Stomach (tissue), 9 donors: ENCODE data around the gene S1PR3. TPM values are rescaled to one million over a fixed set of nuclear protein-coding genes. Genes with fewer than 3 reads are reported as not detected.

Experiments used
- DNase-seq, 2 donors: peaks; one replicate each; pipeline versions ENCODE4 v3.0.0 to v3.0.0-alpha.2; 2013 to 2019
- H3K27ac ChIP-seq, 5 donors: fragments of 200-600 bp in 4 of 5; sonication (generic) in 4 of 5; one replicate each; pipeline ENCODE4 v1.5.1; 2013 to 2019; ENCODE audit warnings: mild to moderate bottlenecking in 1 of 5, moderate library complexity in 1 of 5
- H3K27me3 ChIP-seq, 3 donors: fragments of 200-600 bp; sonication (generic); one replicate each; pipeline ENCODE4 v1.5.1; 2017 to 2019; ENCODE audit warnings: mixed run types in 1 of 3
- H3K36me3 ChIP-seq, 4 donors: fragments of 200-600 bp; sonication (generic); 1 replicate in 3 of 4; 2 replicates in 1 of 4; pipeline ENCODE4 v1.5.1; 2016 to 2019
- H3K4me1 ChIP-seq, 4 donors: fragments of 200-600 bp; sonication (generic); one replicate each; pipeline ENCODE4 v1.5.1; 2016 to 2019
- H3K4me3 ChIP-seq, 4 donors: fragments of 200-600 bp; sonication (generic) in 3 of 4; one replicate each; pipeline ENCODE4 v1.5.1; 2016 to 2019; ENCODE audit warnings: mild to moderate bottlenecking in 1 of 4
- H3K9me3 ChIP-seq, 4 donors: fragments of 200-600 bp; sonication (generic); one replicate each; pipeline ENCODE4 v1.5.1; 2016 to 2019
- EP300 ChIP-seq: sonication (generic); formaldehyde crosslinking; IDR thresholded peaks from one replicate; pipeline ENCODE4 v1.6.1; 2017; ENCODE audit warnings: antibody characterized with exemption
- POLR2A ChIP-seq, 4 donors: fragments of 450-650 bp; IDR thresholded peaks; one replicate each; pipeline ENCODE4 v1.6.1; 2016; ENCODE audit warnings: antibody characterized with exemption in 4 of 4, control low read depth in 2 of 4, mild to moderate bottlenecking in 1 of 4, moderate library complexity in 1 of 4
- POLR2AphosphoS5 ChIP-seq, 3 donors: sonication (generic); formaldehyde crosslinking; IDR thresholded peaks; one replicate each; pipeline ENCODE4 v1.6.1; 2016; ENCODE audit warnings: antibody characterized with exemption in 3 of 3
- WGBS, 5 donors: extraction: QIAGEN DNeasy Blood & Tissue Kit in 3 of 5; methylation state at CpG; one replicate each; pipeline versions ENCODE4 v1.1.5 to v1.1.7; 2013 to 2018; 5-methylcytosine and 5-hydroxymethylcytosine counted together
- intact Hi-C: fragments of 100-400 bp; cut with DNase I; formaldehyde crosslinking; loops from one replicate; pipeline ENCODE4 v1.15.1; 2023; ENCODE audit warnings: low total_unique reads
- polyA plus RNA-seq, 3 donors: library from polyadenylated mRNA; stranded (reverse); fragments of 200-250 nt; gene quantifications; one replicate each; pipeline ENCODE4 v1.2.3, GENCODE V29; 2013
- total RNA-seq, 5 donors: library from RNA; depleted of rRNA; stranded (reverse); fragments of >200 nt; gene quantifications; one replicate each; pipeline versions ENCODE4 v1.1.0 to v1.2.3, GENCODE V29; 2014 to 2016
- TF ChIP-seq, protein P1 (sequence below), 7 experiments: fragments of 450-650 bp in 4 of 7; fragments of 200-600 bp in 3 of 7; sonication (generic) in 3 of 7; IDR thresholded peaks; one replicate each; pipeline ENCODE4 v1.5.1; 2016 to 2019; ENCODE audit warnings: antibody characterized with exemption in 7 of 7, control low read depth in 2 of 7, mild to moderate bottlenecking in 1 of 7
- donor health status: healthy with polysubstance abuse.
- donor health status: Bipolar disorder and iron deficiency.
- donor health status: healthy.

S1PR3 gene
- total and polyA plus RNA-seq, 8 donors = 1.2 to 12.5 (median 8.7) TPM

DNA sequence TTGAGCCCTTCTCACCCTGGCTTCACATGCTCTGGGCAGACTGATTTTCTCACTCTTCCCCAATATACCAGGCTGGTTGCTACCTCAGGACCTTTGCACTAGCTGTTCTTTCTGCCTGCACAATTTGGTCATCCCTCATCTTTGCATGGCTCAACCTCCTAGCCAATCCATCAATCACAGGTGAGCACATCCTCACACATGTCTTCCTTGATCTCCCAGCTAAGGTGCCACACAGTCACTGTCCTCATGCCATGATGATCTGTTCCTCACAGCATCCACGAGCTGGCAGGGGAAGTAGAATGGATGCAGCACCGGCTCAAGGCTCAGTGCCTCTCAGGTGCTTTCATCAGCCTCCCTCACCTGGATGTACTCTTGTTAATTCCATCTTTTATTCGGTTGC lies 30.6 kb upstream of the S1PR3 start:
- intact Hi-C loops = no loop called here
- Histone ChIP-seq H3K36me3 (no peaks in the 10 kb centered on the region), H3K27me3 (no peaks in the 10 kb centered on the region), H3K4me3 (no peak overlapping the region), H3K9me3 (no peaks in the 10 kb centered on the region), H3K27ac (no peak overlapping the region), H3K4me1 (no peaks in the 10 kb centered on the region)
- WGBS, 5 donors = 74 to 89% (median 84%) methylated on average over 3 of the region's 3 CpGs
- no peak for TF ChIP-seq POLR2AphosphoS5 (IDR thresholded peaks at IDR 0.05)
- TF ChIP-seq, protein P1, sequence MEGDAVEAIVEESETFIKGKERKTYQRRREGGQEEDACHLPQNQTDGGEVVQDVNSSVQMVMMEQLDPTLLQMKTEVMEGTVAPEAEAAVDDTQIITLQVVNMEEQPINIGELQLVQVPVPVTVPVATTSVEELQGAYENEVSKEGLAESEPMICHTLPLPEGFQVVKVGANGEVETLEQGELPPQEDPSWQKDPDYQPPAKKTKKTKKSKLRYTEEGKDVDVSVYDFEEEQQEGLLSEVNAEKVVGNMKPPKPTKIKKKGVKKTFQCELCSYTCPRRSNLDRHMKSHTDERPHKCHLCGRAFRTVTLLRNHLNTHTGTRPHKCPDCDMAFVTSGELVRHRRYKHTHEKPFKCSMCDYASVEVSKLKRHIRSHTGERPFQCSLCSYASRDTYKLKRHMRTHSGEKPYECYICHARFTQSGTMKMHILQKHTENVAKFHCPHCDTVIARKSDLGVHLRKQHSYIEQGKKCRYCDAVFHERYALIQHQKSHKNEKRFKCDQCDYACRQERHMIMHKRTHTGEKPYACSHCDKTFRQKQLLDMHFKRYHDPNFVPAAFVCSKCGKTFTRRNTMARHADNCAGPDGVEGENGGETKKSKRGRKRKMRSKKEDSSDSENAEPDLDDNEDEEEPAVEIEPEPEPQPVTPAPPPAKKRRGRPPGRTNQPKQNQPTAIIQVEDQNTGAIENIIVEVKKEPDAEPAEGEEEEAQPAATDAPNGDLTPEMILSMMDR (IDR thresholded peaks at IDR 0.05) = no peak
- DNase-seq = no peak

GRCh38 chr9:88965473-88965872 lies 25.8 kb upstream of the S1PR3 start:
- Histone ChIP-seq H3K4me3 (no peak overlapping the region), H3K9me3 (no peaks in the 10 kb centered on the region), H3K4me1 (no peaks in the 10 kb centered on the region), H3K27me3 (no peaks in the 10 kb centered on the region), H3K36me3 (no peaks in the 10 kb centered on the region), H3K27ac (no peak overlapping the region)
- intact Hi-C loops = no loop called here
- 85 to 89% (median 88%) methylated on average over 8 of the region's 8 CpGs for WGBS, 5 donors
- TF ChIP-seq POLR2AphosphoS5 (IDR thresholded peaks at IDR 0.05) = no peak
- TF ChIP-seq, protein P1 (IDR thresholded peaks at IDR 0.05) = no peak
- no peak for DNase-seq

DNA sequence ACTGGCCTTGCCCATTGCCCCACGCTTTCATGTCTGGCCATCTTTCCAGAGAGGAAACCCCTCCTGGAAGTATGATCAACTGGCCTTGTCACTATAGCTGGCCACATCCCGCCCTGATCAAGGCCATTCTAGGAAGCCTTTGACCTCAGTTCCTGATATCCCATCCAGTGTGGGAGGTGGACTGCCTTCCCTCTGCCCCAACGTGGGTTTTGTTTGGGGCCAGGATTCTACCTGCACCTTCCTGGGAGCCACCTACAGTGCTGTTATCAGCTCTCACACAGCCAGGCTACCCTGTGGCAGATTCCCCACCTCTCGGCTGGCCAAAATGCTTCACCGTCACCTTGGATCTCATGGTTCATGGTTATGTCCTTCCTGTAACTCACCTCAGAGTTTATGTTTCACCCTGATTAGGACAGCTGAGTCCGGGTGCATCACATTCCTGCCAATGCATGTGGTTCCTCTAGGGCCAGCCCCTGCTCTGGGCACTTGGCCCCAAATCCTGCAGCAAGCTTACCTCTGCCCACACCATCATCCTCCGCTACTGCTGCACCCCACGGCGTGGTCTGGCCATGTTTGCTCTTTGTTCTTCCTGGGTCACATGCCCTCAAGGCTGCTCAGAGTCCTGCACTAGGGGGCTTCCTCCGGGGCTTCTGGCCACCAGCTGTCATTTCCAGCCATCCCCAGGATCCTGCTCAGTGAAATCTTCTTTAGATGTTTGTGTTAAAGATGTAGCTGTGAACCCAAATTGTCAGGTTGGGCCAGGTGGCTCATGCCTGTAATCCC lies 24.2 kb upstream of the S1PR3 start:
- WGBS, 5 donors = 81 to 88% (median 83%) methylated on average over 8 to 10 of the region's 10 CpGs
- Histone ChIP-seq H3K36me3 (no peaks in the 10 kb centered on the region), H3K9me3 (no peaks in the 10 kb centered on the region), H3K4me3 (no peak overlapping the region), H3K27me3 (no peaks in the 10 kb centered on the region), H3K27ac (no peak overlapping the region), H3K4me1 (no peaks in the 10 kb centered on the region)
- TF ChIP-seq POLR2A (IDR thresholded peaks at IDR 0.05) (no peak), EP300 (no peak), POLR2AphosphoS5 (IDR thresholded peaks at IDR 0.05) (no peak)
- TF ChIP-seq, protein P1 (IDR thresholded peaks at IDR 0.05) = no peak
- intact Hi-C loops = no loop called here
- no peak for DNase-seq

DNA sequence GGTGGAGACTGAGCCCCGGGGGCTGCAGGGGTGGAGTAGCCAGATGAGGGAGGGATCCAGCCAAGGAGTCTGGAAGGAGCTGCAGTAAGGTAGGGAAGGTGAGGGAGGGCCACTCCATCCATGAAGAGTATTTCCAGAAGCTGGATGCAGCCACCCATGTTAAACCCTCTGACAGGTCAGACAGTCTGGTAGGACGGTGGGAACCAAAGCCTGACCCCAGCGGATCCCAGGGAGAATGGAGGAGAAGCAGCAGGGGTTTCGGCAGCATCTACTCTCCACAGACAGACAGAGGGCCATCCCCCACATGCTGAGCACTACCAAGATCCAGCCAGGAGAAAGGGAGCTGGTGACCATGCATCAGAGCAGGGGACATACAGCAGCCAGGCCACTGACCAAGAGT lies 22.5 kb upstream of the S1PR3 start:
- intact Hi-C loops = no loop called here
- Histone ChIP-seq H3K36me3 (no peaks in the 10 kb centered on the region), H3K4me3 (no peak overlapping the region), H3K27ac (no peak overlapping the region), H3K9me3 (peaks cover 0 to 8% (median 0%) of the 10 kb centered on the region in 4 donors), H3K27me3 (no peaks in the 10 kb centered on the region), H3K4me1 (no peaks in the 10 kb centered on the region)
- TF ChIP-seq, protein P1 (IDR thresholded peaks at IDR 0.05) = no peak
- TF ChIP-seq POLR2AphosphoS5 (IDR thresholded peaks at IDR 0.05) = no peak
- no peak for TF ChIP-seq EP300
- TF ChIP-seq POLR2A (IDR thresholded peaks at IDR 0.05) = no peak
- DNase-seq = no peak
- 75 to 90% (median 85%) methylated on average over 1 to 4 of the region's 4 CpGs for WGBS, 5 donors
